GM23248 (cell line): ENCODE data around the gene ODF2.

Experiments used
- EZH2 ChIP-seq: fragments of 200-600 bp; sonication (generic); IDR thresholded peaks from 2 replicates; pipeline ENCODE4 v1.6.1; 2018; ENCODE audit warnings: antibody characterized with exemption, mild to moderate bottlenecking; ENCODE audit not compliant: insufficient read depth, poor library complexity, severe bottlenecking
- EZH2phosphoT487 ChIP-seq: fragments of 200-600 bp; sonication (generic); IDR thresholded peaks from 2 replicates; pipeline ENCODE4 v1.6.1; 2018; ENCODE audit warnings: antibody characterized with exemption, moderate library complexity, mild to moderate bottlenecking, low read depth; ENCODE audit not compliant: insufficient read depth

DNA sequence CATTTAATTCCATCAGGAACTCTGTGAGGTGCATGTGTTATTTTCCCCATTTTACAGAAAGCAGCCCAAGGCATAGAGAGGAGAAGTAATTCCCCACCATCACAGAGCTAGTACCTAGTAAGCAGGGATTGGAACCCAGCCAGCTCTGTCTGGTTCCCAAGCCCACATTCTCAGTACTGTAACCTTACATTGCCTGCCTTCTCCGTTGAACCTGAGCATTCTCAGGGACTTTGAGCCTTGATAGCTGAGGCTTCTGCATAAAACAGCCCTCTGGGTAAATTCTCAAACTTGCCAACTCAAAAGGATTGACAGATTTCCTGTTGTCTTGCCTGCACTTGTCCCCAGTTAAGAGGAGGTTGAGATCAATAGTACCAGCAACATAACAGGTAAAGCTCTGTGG is 39.5 kb downstream of the ODF2 start:
- TF ChIP-seq EZH2, result no peak
- TF ChIP-seq EZH2phosphoT487, result no peak
